WI38 (cell line): ENCODE data around the gene FLNA.
A peak's percentile ranks its signal among the peaks of the same experiment; 100 is the strongest.

Experiments
- H3K4me3 ChIP-seq: 2 replicates; pipeline ENCODE4 v1.5.1; 2011; ENCODE audit warnings: low read depth, mild to moderate bottlenecking, control low read depth, low read length
- CTCF ChIP-seq: IDR thresholded peaks from 2 replicates; pipeline ENCODE4 v1.5.1; 2012; ENCODE audit warnings: low read depth, mild to moderate bottlenecking, control low read depth, low read length

FLNA gene

GRCh38 chrX:154378059-154378798, 3.8 kb upstream of the FLNA start:
- TF ChIP-seq CTCF = no peak
- peak overlapping the region; percentile 51 for H3K4me3 ChIP-seq

- H3K4me3 ChIP-seq = no peak overlapping the region
- TF ChIP-seq CTCF = no peak
Observed at GRCh38 chrX:154376774-154377173, 2.3 kb upstream of the FLNA start.

- TF ChIP-seq CTCF = no peak
- H3K4me3 ChIP-seq = peak overlapping the region; percentile 49
Observed at GRCh38 chrX:154375156-154375504, 696 bp upstream of the FLNA start.

- TF ChIP-seq CTCF = peak; percentile 28; the same call in 1 of the 2 replicates
- H3K4me3 ChIP-seq = peak overlapping the region; percentile 74
Observed at GRCh38 chrX:154373340-154374306, 811 bp downstream of the FLNA start.

- peak overlapping the region; percentile 74 for H3K4me3 ChIP-seq
- TF ChIP-seq CTCF = no peak
Observed at GRCh38 chrX:154372612-154373022, 1.8 kb downstream of the FLNA start.

GRCh38 chrX:154371789-154372300, 2.6 kb downstream of the FLNA start:
- no peak for TF ChIP-seq CTCF
- H3K4me3 ChIP-seq = peak overlapping the region; percentile 74
